HepG2 (cell line): ENCODE data around the gene ERP27.

Source experiments
- MTA3 ChIP-seq: sonication (generic); formaldehyde crosslinking; IDR thresholded peaks from 2 replicates; pipeline ENCODE4 v1.4.0; 2020; ENCODE audit warnings: missing genetic modification reagents
- TBP ChIP-seq: sonication (generic); formaldehyde crosslinking; IDR thresholded peaks from 2 replicates; pipeline ENCODE4 v1.5.0; 2020; ENCODE audit warnings: missing genetic modification reagents

DNA sequence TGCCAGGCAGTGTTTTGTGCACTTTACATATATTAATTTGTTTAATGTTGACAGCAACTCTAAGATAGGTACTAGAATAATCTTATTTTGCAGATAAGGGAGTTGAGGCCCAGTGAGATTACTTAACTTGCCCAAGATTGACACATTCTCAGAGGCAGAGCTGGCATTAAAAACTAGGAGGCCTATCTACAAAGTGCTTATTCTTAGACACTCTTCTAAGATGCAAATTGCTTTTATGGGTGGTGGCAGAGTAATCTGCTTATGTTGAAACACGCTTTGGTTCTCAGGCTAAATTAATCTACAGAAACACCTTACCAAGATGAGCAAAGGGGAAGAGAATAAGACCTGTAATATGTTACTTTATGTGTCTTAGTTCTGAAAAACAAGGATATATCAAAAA is 59.8 kb downstream of the ERP27 start:
- TF ChIP-seq TBP (CRISPR knock-in tag), result no peak
- no peak for TF ChIP-seq MTA3 (CRISPR knock-in tag)
